HG03159 (cell line): Measurements from ENCODE around the gene POLR2J2.
"Not testable (repeated sequence)": the region's sequence is repeated elsewhere in the genome, so short reads cannot be mapped to it uniquely, and the experiment has no call there.

Experiments
- ATAC-seq: cut with Tn5 transposase; IDR thresholded peaks from one replicate; pipeline ENCODE4 v1.9.1; 2021; ENCODE audit warnings: mild to moderate bottlenecking, moderate library complexity; ENCODE audit not compliant: unreplicated experiment

The POLR2J2 gene

DNA sequence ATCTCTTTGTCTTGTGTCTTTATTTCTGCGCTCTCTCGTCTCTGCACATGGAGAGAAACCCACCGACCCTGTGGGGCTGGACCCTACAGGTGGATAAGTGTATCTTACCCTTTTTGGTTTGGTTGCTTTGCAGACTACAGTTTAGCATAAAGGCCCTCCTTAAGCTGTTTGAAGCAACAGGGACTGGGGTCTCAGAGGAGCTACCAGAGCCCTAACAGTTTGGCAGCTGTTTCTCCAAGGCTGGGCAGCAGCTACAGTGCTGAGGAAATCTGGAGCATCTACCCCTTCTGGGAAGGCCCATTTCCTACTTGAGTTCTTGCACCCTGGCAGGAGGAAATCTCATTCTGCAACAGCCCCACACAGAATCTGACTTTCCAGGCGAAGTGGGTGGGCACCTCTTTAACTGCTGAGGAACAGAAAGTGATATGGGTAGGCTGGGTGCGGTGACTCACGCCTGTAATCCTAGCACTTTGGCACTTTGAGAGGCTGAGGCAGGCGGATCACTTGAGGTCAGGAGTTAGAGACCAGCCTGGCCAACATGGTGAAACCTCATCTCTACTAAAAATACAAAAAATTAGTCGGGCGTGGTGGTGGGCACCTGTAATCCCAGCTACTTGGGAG lies 2.1 kb upstream of the POLR2J2 start:
- ATAC-seq: not testable (repeated sequence)

DNA sequence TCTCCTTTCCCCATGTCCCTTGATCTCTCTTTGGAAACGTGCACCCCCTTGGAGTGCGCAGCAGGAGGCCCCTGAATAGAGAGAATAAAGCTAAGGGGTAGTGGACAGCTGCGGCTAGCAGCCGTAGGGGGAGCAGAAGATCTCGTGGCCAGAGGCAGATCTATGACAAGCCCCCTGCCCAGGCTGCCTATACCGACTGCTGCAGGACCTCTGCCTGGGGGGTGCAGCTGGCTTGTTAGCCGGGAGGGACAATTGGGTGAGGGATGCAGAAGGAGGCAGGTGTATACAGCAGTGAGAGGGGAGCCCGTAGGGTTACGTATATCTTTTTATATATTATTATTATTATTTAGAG lies 469 bp upstream of the POLR2J2 start:
- ATAC-seq: peak; percentile 40

DNA sequence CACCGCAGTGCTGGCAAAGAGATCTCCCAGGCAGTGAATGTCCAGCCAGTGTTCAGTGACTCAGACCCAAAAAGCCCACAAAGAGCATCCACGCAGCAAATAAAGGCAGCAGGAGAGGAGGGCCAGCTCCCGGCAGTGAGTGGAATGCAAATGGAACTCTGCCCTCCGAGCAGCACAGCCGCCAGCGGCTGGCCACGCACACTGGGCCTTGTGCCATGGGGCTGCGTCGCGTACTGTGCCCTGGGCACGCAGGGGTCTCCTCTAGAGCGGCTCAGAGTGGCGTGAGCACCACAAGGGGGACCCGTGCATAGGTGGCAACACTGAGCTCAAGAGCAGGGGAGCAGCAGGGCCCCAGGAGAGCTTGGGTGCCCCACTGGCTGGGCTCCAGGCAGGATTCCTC lies 3.9 kb downstream of the POLR2J2 start:
- not testable (repeated sequence) for ATAC-seq

DNA sequence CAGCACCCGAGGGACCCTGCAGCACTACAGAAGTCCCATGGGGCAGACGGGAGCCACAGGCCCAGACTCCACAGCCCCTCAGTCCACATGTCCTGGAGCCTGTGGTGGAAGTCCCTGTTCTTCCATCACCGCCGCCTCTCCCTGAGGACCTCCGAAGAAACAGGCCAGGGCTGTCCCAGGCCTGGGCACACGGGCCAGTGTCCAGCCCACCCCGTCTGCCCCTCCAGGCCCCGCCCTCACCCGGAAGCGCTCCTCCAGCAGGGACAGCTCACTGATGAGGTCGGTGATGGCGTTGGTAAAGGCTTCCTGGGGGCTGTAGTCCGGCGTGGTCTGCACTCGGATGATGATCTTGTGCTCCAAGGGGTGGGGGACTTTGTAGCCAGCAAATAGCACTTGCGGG lies 4.6 kb downstream of the POLR2J2 start:
- ATAC-seq: not testable (repeated sequence)

DNA sequence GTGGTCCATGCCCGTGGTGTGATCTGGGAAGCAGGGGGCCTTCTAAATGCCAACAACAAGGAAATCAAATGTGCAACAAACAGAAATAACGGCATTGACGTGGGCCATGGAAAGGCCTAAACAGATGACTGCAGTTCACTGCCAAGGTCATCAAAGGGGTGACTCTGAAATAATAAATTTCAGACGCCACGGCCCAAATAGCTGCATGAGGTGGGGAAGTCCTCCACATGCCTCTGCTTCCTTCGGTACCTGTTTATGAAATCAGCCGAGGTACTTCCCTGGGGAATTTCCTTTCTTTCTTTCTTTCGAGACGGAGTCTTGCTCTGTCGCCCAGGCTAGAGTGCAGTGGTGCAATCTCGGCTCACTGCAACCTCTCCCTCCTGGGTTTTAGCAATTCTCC lies 6.7 kb downstream of the POLR2J2 start:
- not testable (repeated sequence) for ATAC-seq

DNA sequence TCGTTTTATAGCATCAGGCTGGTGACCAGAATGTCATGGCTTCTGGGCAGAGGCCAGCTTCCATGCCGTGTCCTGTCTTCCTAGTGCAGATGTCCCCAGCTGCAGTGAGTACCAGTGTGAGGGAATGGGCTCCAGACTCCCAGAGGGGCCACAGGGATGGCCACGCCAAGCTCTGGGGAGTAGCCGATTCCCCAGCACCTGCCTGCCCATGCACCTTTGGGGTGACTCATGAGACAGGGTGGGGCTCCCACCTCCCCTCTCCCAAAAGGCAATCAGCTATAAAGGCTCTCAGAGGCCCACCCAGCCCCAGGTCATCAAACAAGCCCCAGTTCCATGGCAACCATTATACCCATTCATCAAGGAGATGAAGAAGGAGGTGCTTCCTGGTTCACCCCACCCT lies 21.5 kb downstream of the POLR2J2 start, which contains the start of gene SPDYE2B:
TSS of gene SPDYE2B (plus strand) at position 396 of the 400 bp plus-strand sequence. CDS start 2,030 bp downstream, outside the sequence.
- not testable (repeated sequence) for ATAC-seq

DNA sequence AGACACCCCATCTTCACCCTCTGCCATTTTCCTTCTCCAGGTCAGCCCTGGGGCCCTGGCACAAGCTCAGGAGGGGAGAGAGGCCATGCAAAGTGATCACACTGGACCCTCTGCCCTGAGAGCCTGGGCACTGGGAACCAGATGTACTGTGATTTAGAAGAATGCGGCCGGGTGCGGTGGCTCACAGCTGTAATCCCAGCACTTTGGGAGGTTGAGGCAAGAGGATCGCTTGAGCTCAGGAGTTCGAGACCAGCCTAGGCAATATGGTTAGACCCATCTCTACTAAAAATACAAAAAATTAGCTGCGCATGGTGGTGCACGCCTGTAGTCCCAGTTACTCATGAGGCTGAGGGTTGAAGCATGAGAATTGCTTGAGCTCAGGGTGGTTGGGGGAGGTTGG lies 23.6 kb downstream of the POLR2J2 start:
- not testable (repeated sequence) for ATAC-seq

DNA sequence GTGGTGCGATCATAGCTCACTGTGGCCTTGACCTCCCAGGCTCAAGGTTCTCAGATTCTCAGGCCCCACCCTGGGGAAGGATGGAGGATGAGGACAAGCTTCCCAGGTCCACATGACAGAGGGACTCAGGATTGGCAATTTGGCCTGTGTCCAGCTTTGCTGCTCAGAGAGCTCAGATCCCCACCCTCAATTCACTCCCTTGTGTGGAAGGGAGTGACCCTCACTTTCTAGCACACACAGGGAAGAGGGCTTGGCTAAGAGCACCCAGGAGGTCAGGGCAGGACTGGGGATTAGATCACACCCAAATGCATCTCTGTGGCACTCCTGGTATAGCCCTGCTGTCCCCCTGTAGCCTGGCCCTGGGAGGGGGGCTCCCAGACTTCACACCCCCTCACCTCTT lies 28.1 kb downstream of the POLR2J2 start:
- ATAC-seq: not testable (repeated sequence)

DNA sequence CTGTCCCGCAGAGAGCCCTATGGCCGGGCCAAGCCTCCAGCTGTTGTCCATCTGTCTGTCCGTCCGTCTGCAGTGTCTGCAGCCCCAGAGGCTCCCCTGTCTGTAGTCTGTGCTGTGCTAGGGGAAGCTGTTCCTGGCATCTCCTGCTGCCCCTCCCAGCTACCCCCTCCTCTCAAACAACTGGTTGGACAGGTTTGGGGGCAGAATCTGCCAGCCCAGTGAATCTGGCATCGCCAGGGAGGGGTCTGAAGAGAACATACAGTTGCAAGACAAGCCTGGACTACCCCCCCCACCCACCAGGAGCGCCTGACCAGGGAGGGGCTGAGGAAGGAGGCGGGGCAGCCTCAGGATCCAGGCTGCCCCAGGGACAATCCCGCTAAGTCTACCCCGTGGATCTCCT lies 28.8 kb downstream of the POLR2J2 start, which contains the start of gene UPK3BL1:
TSS of gene UPK3BL1 (minus strand) at position 101 of the 400 bp plus-strand sequence. CDS start at position 51, 50 bp downstream.
- ATAC-seq: not testable (repeated sequence)

DNA sequence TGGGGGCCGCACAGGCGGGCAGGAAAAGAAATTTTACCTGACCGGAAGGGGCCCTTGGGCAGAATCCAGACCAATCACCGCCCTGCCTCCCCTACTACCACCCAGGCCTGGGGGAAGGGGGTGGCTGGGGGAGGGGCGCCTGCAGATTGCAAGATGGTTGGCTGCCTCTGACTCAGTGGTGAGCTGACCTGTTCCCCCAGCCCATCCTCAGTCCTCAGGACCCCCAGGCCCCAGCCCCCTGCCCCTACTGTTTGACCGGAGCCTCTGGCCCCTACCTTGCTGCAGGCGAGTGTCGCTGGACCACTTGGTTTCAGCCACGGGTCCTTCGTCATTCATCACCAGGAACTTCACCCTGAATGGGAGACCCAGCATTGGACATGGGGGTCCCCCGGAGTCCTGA lies 32.6 kb downstream of the POLR2J2 start:
- not testable (repeated sequence) for ATAC-seq

DNA sequence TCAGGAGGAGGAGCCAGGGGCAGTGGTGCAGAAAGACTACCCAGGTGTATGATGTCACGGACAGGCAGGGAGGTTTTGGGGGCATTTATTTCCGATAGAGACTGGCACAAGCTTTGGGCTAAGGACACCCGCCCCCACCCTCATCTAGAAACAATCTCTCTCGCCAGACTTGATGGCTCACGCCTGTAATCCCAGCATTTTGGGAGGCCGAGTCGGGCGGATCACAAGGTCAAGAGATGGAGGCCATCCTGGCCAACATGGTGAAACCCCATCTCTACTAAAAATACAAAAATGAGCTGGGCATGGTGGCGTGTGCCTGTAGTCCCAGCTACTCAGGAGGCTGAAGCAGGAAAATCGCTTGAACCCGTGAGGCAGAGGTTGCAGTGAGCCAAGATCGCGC lies 34.5 kb downstream of the POLR2J2 start:
- ATAC-seq: not testable (repeated sequence)

DNA sequence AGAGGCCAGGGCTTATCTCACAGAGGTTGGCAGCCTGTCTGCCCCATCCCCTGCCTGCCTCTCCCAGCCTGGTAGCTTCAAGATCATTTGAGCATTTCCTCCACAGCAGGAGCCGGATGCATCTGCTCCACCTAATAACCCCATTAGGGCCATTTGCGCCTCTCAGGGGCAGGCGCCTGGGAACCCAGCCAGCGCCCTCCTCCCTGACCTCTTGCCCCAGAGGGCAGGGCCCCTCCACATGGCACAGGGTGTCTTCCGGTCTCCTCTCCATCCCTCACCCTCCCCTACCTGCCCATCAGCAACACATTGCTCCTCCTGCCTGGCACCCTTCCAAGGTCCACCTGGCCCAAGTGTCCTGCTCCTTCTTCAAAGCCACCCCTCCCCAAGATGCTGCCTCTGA lies 36.1 kb downstream of the POLR2J2 start:
- ATAC-seq: not testable (repeated sequence)

DNA sequence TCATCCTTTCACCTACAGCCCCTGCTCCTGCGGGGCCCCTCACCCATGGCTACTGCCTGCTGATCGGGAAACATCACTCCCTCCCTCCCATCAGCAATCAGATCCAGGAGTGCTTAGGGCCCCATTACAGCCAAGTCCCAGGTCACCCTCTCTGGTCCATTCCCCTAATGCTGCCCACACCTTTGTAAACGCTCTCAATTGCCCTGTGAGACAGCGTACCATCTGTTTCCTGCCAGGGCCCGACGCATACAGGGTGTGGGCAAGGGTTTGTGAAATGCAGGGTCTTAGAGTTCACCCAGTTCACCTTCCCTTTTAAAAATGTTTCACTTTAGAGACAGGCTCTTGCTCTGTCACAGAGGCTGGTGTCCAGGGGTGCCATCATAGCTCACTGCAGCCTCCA lies 37.2 kb downstream of the POLR2J2 start:
- not testable (repeated sequence) for ATAC-seq

DNA sequence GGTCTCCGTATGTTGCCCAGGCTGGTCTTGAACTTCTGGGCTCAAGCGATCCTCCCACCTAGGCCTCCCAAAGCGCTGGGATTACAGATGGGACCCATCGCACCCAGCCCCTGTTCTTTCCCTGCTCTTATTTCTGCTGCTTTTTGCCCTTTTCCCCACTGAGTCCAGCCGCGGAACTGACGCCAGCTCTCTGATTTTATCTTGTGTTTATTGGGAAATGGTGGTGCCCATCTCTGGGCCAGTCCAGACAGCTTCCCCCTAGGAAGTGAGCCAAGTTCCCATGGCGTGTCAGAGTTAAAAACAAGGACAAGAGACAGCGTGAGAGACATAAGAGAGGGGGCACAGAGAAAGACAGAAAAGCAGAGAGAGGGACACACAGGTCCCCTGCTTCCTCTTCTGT lies 40.8 kb downstream of the POLR2J2 start:
- ATAC-seq: not testable (repeated sequence)

DNA sequence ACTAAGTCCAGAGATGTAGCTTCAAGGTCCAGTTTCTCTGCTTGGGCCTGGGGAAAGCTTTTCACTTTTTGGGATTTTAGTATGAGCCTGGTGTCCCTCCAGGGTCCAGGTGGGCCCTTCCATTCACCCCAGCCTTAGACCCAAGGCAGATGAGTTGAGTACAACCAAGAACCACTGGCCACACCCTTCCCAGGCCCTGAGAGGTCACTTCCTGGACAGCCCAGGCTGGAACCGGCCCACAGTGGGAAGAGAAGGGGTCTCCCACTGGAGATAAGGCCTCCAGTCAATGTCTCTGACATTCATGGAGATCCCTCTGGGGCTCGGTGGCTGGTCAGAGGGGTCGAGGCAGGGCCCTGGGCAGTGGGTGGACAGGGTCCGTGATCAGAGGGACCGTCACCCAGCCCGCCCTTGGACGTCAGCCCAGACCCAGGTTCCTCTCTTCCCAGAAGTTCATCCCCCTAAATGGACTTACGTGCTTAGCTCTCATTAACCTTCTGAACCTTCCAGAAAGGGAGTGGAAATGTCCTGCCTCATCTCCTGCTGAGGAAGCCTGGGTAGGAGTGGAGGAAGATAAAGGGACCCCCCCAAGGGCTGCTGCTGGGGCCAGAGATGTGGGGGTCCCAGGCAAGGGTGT lies 44.1 kb downstream of the POLR2J2 start:
- not testable (repeated sequence) for ATAC-seq

DNA sequence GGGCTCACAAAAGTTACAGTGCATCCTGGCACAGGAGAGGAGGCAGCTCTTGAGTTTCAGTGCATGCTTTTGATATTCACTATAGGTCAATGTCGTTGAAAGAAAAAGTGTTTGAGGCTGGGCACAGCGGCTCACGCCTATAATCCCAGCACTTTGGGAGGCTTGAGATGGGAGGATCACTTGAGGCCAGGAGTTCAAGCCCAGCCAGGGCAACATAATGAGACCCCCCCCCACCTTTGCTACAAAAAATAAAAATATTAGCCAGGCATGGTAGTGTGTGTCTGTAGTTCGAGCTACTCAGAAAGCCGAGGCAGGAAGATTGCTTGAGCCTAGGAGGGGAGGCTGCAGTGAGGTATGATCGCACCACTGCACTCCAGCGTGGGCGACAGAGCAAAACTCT lies 53.3 kb downstream of the POLR2J2 start:
- not testable (repeated sequence) for ATAC-seq

DNA sequence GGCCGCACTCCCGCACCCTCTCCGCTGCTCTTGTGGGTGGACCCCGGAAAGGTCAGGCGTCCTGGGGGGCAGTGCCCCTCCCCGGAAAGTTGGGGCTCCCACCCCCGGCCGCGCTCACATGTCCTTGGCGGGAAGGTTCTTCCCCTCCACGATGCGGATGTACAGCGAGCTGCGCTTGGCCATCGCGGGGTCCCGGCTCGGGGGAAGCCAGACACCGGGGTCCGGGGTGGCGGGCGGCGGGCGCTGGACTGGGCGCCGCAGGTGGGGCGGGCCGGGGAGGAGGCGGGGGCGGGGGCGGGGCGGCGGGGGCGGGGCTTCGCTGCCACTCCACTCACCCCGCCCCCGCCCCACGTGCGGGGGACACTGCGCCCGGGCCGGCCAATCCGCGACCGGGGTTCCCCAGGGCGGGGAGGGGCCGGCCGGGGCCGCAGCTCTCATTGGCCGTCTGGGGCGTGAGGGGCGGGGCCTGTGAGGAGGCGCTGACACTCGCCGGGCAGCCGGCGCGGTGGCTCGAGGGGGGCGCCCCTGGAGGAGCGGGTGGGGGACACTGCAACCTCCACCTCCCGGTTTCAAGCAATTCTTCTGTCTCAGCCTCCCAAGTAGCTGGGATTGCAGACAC lies 54.8 kb downstream of the POLR2J2 start, which contains the start of gene RASA4:
TSS of gene RASA4 (minus strand) at position 250 of the 619 bp plus-strand sequence. CDS start at position 183, 67 bp downstream.
- peak; percentile 67 for ATAC-seq
